GM23248 (cell line): ENCODE measurements around the gene HIF1AN. TPM values are rescaled to one million over a fixed set of nuclear protein-coding genes. Genes with fewer than 3 reads are reported as not detected.

Experiments used
- DNase-seq: peaks from one replicate; pipeline ENCODE4 v3.0.0-alpha.2; 2015
- H2AFZ ChIP-seq: fragments of 200-600 bp; sonication (generic); 2 replicates; pipeline ENCODE4 v1.6.1; 2016; ENCODE audit warnings: antibody characterized with exemption
- H3F3A ChIP-seq: fragments of 200-600 bp; sonication (generic); 2 replicates; pipeline ENCODE4 v1.6.1; 2016; ENCODE audit warnings: mild to moderate bottlenecking, antibody characterized with exemption, mixed run types; ENCODE audit not compliant: insufficient read depth
- H3K27ac ChIP-seq: fragments of 200-600 bp; sonication (generic); 2 replicates; pipeline ENCODE4 v1.5.1; 2016; ENCODE audit warnings: mild to moderate bottlenecking
- H3K27me3 ChIP-seq: fragments of 200-600 bp; sonication (generic); replicated peaks from 2 replicates; pipeline ENCODE4 v1.6.1; 2016; ENCODE audit warnings: mild to moderate bottlenecking; ENCODE audit not compliant: insufficient read depth
- H3K36me3 ChIP-seq: fragments of 200-600 bp; sonication (generic); 2 replicates; pipeline ENCODE4 v1.6.1; 2016; ENCODE audit warnings: low read depth, mild to moderate bottlenecking
- H3K4me1 ChIP-seq: fragments of 200-600 bp; sonication (generic); 2 replicates; pipeline ENCODE4 v1.6.1; 2016; ENCODE audit warnings: mild to moderate bottlenecking; ENCODE audit not compliant: insufficient read depth
- H3K4me2 ChIP-seq: fragments of 200-600 bp; sonication (generic); one replicate; pipeline ENCODE4 v1.6.1; 2016; ENCODE audit warnings: mild to moderate bottlenecking; ENCODE audit not compliant: unreplicated experiment
- H3K4me3 ChIP-seq: fragments of 200-600 bp; sonication (generic); 2 replicates; pipeline ENCODE4 v1.5.1; 2016; ENCODE audit warnings: mild to moderate bottlenecking
- H3K79me2 ChIP-seq: fragments of 200-600 bp; sonication (generic); 2 replicates; pipeline ENCODE4 v1.6.1; 2016; ENCODE audit warnings: mild to moderate bottlenecking; ENCODE audit not compliant: insufficient read depth
- H3K9ac ChIP-seq: fragments of 200-600 bp; sonication (generic); 2 replicates; pipeline ENCODE4 v1.6.1; 2016; ENCODE audit warnings: mild to moderate bottlenecking
- H3K9me2 ChIP-seq: fragments of 200-600 bp; sonication (generic); 2 replicates; pipeline ENCODE4 v1.6.1; 2016; ENCODE audit warnings: mixed run types, mild to moderate bottlenecking, moderate library complexity; ENCODE audit not compliant: insufficient read depth
- H3K9me3 ChIP-seq: fragments of 200-600 bp; sonication (generic); one replicate; pipeline ENCODE4 v1.6.1; 2017; ENCODE audit warnings: low read depth
- H4K20me1 ChIP-seq: fragments of 200-600 bp; sonication (generic); 2 replicates; pipeline ENCODE4 v1.6.0; 2016; ENCODE audit not compliant: insufficient read depth
- EZH2 ChIP-seq: fragments of 200-600 bp; sonication (generic); IDR thresholded peaks from 2 replicates; pipeline ENCODE4 v1.6.1; 2018; ENCODE audit warnings: antibody characterized with exemption, mild to moderate bottlenecking; ENCODE audit not compliant: insufficient read depth, poor library complexity, severe bottlenecking
- EZH2phosphoT487 ChIP-seq: fragments of 200-600 bp; sonication (generic); IDR thresholded peaks from 2 replicates; pipeline ENCODE4 v1.6.1; 2018; ENCODE audit warnings: antibody characterized with exemption, moderate library complexity, mild to moderate bottlenecking, low read depth; ENCODE audit not compliant: insufficient read depth
- WGBS, 2 experiments: methylation state at CpG; one replicate each; pipeline ENCODE4 v1.1.6; 2015 to 2017; ENCODE audit warnings: low lambda C conversion rate in 2 of 2, low coverage in 1 of 2; ENCODE audit errors: missing lambda C conversion rate in 2 of 2; 5-methylcytosine and 5-hydroxymethylcytosine counted together
- in situ Hi-C: fragments of 300-500 bp; cut with MboI; formaldehyde crosslinking; loops from 2 replicates; pipeline ENCODE4 v1.15.0; 2020
- polyA plus RNA-seq: library from polyadenylated mRNA; unstranded; fragments of >200 nt; fragmentation: Nextera tagmentation; extraction: Ambion mirVana; gene quantifications from 2 replicates; pipeline ENCODE4 v1.2.1, GENCODE V29; 2016
- total RNA-seq: library from RNA; depleted of rRNA; stranded (reverse); fragments of >200 nt; shearing (Covaris generic); gene quantifications from 2 replicates; pipeline ENCODE4 v1.2.3, GENCODE V29; 2014

HIF1AN gene
- total and polyA plus RNA-seq, 2 experiments from 2014 or later, result 9.8 to 35.2 TPM

DNA sequence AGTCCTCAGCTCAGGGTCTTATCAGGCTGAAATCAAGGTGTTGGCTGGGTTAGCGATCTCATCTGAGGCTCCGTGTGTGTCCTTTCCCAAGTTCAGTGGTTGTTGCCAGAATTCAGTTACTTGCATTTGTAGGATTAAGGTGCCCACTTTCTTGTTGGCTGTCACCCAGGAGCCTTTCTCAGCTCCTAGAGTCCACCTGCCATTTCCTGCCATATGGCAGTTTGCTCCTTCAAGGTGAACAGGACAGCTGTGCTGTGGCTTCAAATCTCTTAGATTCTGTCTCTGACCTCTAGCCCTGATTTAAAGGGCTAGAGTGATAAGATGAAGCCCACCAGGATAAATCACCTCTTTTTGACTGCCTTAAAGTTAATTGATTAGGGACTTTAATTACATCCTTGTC is 1.0 kb upstream of the HIF1AN start:
- H3K9me3 ChIP-seq, result no peaks in the 10 kb centered on the region
- WGBS, 2 experiments, result 44 to 56% methylated on average over 2 of the region's 2 CpGs
- no peaks in the 10 kb centered on the region for H3K27me3 ChIP-seq
- no peaks in the 10 kb centered on the region for H3K9me2 ChIP-seq
- H3K4me2 ChIP-seq, result no peak overlapping the region
- 0 out of 2 replicates have a peak, but pooled peaks cover 3% of the 10 kb centered on the region for H4K20me1 ChIP-seq
- H3F3A ChIP-seq, result no peaks in the 10 kb centered on the region
- peak overlapping the region; percentile 100 for H2AFZ ChIP-seq
- H3K36me3 ChIP-seq, result no peaks in the 10 kb centered on the region
- no peak overlapping the region for H3K4me3 ChIP-seq
- TF ChIP-seq EZH2, result no peak
- TF ChIP-seq EZH2phosphoT487, result no peak
- peaks cover 19% of the 10 kb centered on the region for H3K4me1 ChIP-seq
- H3K9ac ChIP-seq, result no peak overlapping the region
- H3K79me2 ChIP-seq, result peaks cover 58% of the 10 kb centered on the region
- no peak overlapping the region for H3K27ac ChIP-seq
- no peak for DNase-seq
- in situ Hi-C loops, result no loop called here

DNA sequence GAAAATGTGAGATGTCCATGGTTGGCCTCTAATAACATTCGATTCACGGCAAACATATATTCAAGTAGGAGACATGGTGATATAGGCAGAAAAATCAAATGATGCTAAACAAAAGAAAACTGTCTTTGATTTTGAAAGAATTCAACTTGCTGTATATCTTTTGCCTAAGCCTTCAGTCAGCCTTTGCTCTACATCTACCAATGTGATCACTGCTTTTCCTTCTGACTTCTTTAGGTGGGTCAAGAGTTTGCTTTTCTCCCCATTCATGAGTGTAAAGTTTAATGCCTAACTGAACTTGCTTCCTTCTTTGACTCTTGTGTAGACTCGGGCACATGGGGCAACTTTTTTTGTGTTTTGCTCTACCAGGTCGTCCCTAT is 417 bp upstream of the HIF1AN start:
- Histone ChIP-seq H3K9ac (peak overlapping the region; percentile 82), H3F3A (no peaks in the 10 kb centered on the region), H3K4me1 (peaks cover 19% of the 10 kb centered on the region), H3K27ac (no peak overlapping the region), H3K79me2 (peaks cover 58% of the 10 kb centered on the region), H3K4me3 (peak overlapping the region; percentile 93), H3K9me2 (no peaks in the 10 kb centered on the region), H2AFZ (peak overlapping the region; percentile 100), H3K9me3 (no peaks in the 10 kb centered on the region), H3K4me2 (peak overlapping the region; percentile 95), H3K36me3 (no peaks in the 10 kb centered on the region), H4K20me1 (0 out of 2 replicates have a peak, but pooled peaks cover 3% of the 10 kb centered on the region), H3K27me3 (no peaks in the 10 kb centered on the region)
- TF ChIP-seq EZH2 (no peak), EZH2phosphoT487 (no peak)
- no peak for DNase-seq
- WGBS, 2 experiments, result 50% methylated on average over 4 of the region's 4 CpGs
- in situ Hi-C loops, result no loop called here

DNA sequence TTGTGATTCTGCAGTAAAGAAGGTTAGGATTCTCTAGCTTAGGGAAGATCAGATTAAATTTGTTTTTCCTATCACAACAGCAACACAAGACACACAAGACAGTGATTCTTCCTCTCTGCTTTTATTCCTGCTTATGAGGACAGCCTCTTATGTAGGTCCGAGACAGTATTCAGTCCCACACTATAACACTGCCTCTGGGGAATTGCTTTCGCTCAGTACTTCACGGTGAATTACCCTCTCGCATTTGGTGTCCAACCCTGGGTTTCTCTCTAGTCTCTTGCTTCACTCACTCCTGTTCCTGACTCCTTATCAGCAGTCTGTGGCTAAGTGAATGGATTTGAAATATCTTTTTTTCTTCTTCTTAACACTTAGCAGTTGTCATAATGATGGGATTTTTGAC is 1.7 kb downstream of the HIF1AN start:
- Histone ChIP-seq H3K9me2 (no peaks in the 10 kb centered on the region), H3K4me1 (peaks cover 19% of the 10 kb centered on the region), H3K9ac (peak overlapping the region; percentile 82), H3F3A (no peaks in the 10 kb centered on the region), H3K4me2 (peak overlapping the region; percentile 95), H3K27ac (no peak overlapping the region), H3K79me2 (peaks cover 70% of the 10 kb centered on the region), H3K4me3 (peak overlapping the region; percentile 93), H3K9me3 (no peaks in the 10 kb centered on the region), H4K20me1 (0 out of 2 replicates have a peak, but pooled peaks cover 7% of the 10 kb centered on the region), H3K36me3 (peaks cover 8% of the 10 kb centered on the region; the same call in 1 of the 2 replicates), H2AFZ (no peak overlapping the region), H3K27me3 (no peaks in the 10 kb centered on the region)
- in situ Hi-C loops, result no loop called here
- WGBS, 2 experiments, result 69 to 85% methylated on average over 4 of the region's 4 CpGs
- TF ChIP-seq EZH2phosphoT487 (no peak), EZH2 (no peak)
- DNase-seq, result no peak

DNA sequence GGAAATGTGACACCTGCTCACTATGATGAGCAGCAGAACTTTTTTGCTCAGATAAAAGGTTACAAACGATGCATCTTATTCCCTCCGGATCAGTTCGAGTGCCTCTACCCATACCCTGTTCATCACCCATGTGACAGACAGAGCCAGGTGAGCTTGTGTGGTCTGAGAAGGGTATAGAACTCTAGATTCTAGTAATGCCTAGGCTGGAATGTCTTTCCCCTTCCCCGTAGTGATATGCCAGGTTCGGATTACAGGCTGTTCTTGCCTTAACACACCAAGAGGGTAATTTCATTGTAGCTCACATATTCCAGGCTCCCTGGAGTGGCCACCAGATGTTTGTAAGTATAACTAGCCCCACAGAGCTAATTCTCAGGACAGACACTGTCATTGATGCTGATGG is 9.2 kb downstream of the HIF1AN start:
- no peaks in the 10 kb centered on the region for H3K27me3 ChIP-seq
- H3K4me1 ChIP-seq, result no peaks in the 10 kb centered on the region
- no peak overlapping the region for H3K27ac ChIP-seq
- no peaks in the 10 kb centered on the region for H3K9me3 ChIP-seq
- H4K20me1 ChIP-seq, result 0 out of 2 replicates have a peak, but pooled peaks cover 4% of the 10 kb centered on the region
- H3F3A ChIP-seq, result no peaks in the 10 kb centered on the region
- no peaks in the 10 kb centered on the region for H3K9me2 ChIP-seq
- DNase-seq, result no peak
- peaks cover 37% of the 10 kb centered on the region; the same call in 1 of the 2 replicates for H3K36me3 ChIP-seq
- peaks cover 18% of the 10 kb centered on the region; the same call in 1 of the 2 replicates for H3K79me2 ChIP-seq
- 89 to 92% methylated on average over 5 of the region's 5 CpGs for WGBS, 2 experiments
- TF ChIP-seq EZH2phosphoT487 (no peak), EZH2 (no peak)
- H3K4me3 ChIP-seq, result no peak overlapping the region
- H2AFZ ChIP-seq, result no peak overlapping the region
- H3K9ac ChIP-seq, result no peak overlapping the region
- no peak overlapping the region for H3K4me2 ChIP-seq
- in situ Hi-C loops, result no loop called here
